Lower lobe of right lung (tissue), 2 donors: ENCODE results near the gene FIG4. TPM values are rescaled to one million over a fixed set of nuclear protein-coding genes. Genes with fewer than 3 reads are reported as not detected.
"Not testable (repeated sequence)": the region's sequence is repeated elsewhere in the genome, so short reads cannot be mapped to it uniquely, and the experiment has no call there.

Source experiments
- ATAC-seq, 2 donors: fragments of 200-7000 bp; cut with Tn5 transposase; one replicate each; pipeline ENCODE4 v1.9.1; 2020 to 2022; ENCODE audit warnings: mild to moderate bottlenecking in 2 of 2, moderate library complexity in 2 of 2
- DNase-seq: peaks from one replicate; pipeline ENCODE4 v3.0.0-alpha.2; 2020
- H3K27ac ChIP-seq: fragments of 200-600 bp; one replicate; pipeline ENCODE4 v1.8.0; 2022
- H3K27me3 ChIP-seq: fragments of 200-600 bp; one replicate; pipeline ENCODE4 v1.8.0; 2022; ENCODE audit warnings: low read depth
- H3K36me3 ChIP-seq: fragments of 200-600 bp; one replicate; pipeline ENCODE4 v1.8.0; 2022; ENCODE audit warnings: mild to moderate bottlenecking
- H3K4me1 ChIP-seq: fragments of 200-600 bp; one replicate; pipeline ENCODE4 v1.8.0; 2022
- H3K4me3 ChIP-seq: fragments of 200-600 bp; one replicate; pipeline ENCODE4 v1.8.0; 2022; ENCODE audit warnings: mild to moderate bottlenecking
- H3K9me3 ChIP-seq: fragments of 200-600 bp; one replicate; pipeline ENCODE4 v1.8.0; 2022
- CTCF ChIP-seq: fragments of 200-600 bp; IDR thresholded peaks from one replicate; pipeline ENCODE4 v1.8.0; 2022; ENCODE audit warnings: antibody characterized with exemption, mild to moderate bottlenecking
- intact Hi-C: fragments of 100-400 bp; cut with DNase I; formaldehyde crosslinking; loops from one replicate; pipeline ENCODE4 v1.11.0; 2022
- total RNA-seq: library from RNA; stranded (reverse); fragmentation: NEBNext Ultra II Directional; extraction: Animal tissue kit (Norgen Biotek cat#: 25700); gene quantifications from one replicate; pipeline ENCODE4 v1.2.1, GENCODE V29; 2021
- donor health status: DM: no; HTN: yes; CAD: no; lungs with severe emphysema.

FIG4 gene
- total RNA-seq, 1 donor from 2014 or later = 44.5 TPM

- DNase-seq (no peak), ATAC-seq (no peak)
- intact Hi-C loops = no loop called here
- Histone ChIP-seq H3K27me3 (no peaks in the 10 kb centered on the region), H3K36me3 (no peaks in the 10 kb centered on the region), H3K4me1 (no peaks in the 10 kb centered on the region), H3K27ac (no peak overlapping the region), H3K9me3 (no peaks in the 10 kb centered on the region), H3K4me3 (no peak overlapping the region)
- no peak for TF ChIP-seq CTCF
Observed at GRCh38 chr6:109867009-109867969, 176.2 kb downstream of the FIG4 start.

- Histone ChIP-seq H3K27ac (no peak overlapping the region), H3K4me3 (no peak overlapping the region), H3K4me1 (peaks cover 6% of the 10 kb centered on the region), H3K36me3 (no peaks in the 10 kb centered on the region), H3K27me3 (no peaks in the 10 kb centered on the region), H3K9me3 (no peaks in the 10 kb centered on the region)
- ATAC-seq = no peak
- TF ChIP-seq CTCF = no peak
- DNase-seq = no peak
- intact Hi-C loops = no loop called here
Observed at GRCh38 chr6:109867970-109868358, 176.9 kb downstream of the FIG4 start.

- H3K4me1 ChIP-seq = peaks cover 11% of the 10 kb centered on the region
- DNase-seq, H3K9me3 ChIP-seq, H3K4me3 ChIP-seq, H3K27ac ChIP-seq, H3K36me3 ChIP-seq, ATAC-seq, intact Hi-C loops, H3K27me3 ChIP-seq: not testable (repeated sequence)
Observed at GRCh38 chr6:109869398-109870088, 178.4 kb downstream of the FIG4 start.

GRCh38 chr6:109870089-109870410 lies 179.0 kb downstream of the FIG4 start:
- H3K4me1 ChIP-seq = peaks cover 11% of the 10 kb centered on the region
- no peak overlapping the region for H3K4me3 ChIP-seq
- no peak for TF ChIP-seq CTCF
- no peaks in the 10 kb centered on the region for H3K27me3 ChIP-seq
- no peak for DNase-seq
- H3K36me3 ChIP-seq = no peaks in the 10 kb centered on the region
- no peaks in the 10 kb centered on the region for H3K9me3 ChIP-seq
- no peak overlapping the region for H3K27ac ChIP-seq
- intact Hi-C loops = no loop called here
- ATAC-seq = no peak

- no peak overlapping the region for H3K27ac ChIP-seq
- no peaks in the 10 kb centered on the region for H3K27me3 ChIP-seq
- ATAC-seq (no peak), DNase-seq (no peak)
- no peaks in the 10 kb centered on the region for H3K9me3 ChIP-seq
- no peak for TF ChIP-seq CTCF
- peaks cover 11% of the 10 kb centered on the region for H3K4me1 ChIP-seq
- intact Hi-C loops = no loop called here
- H3K4me3 ChIP-seq = no peak overlapping the region
- H3K36me3 ChIP-seq = no peaks in the 10 kb centered on the region
Observed at GRCh38 chr6:109872549-109872948, 181.5 kb downstream of the FIG4 start.

GRCh38 chr6:109872968-109873545 lies 182.0 kb downstream of the FIG4 start:
- ATAC-seq = peak in 1 of 2 donors; percentile 64
- no peaks in the 10 kb centered on the region for H3K27me3 ChIP-seq
- no peak for TF ChIP-seq CTCF
- H3K9me3 ChIP-seq = no peaks in the 10 kb centered on the region
- H3K4me3 ChIP-seq = no peak overlapping the region
- H3K27ac ChIP-seq = no peak overlapping the region
- peaks cover 11% of the 10 kb centered on the region for H3K4me1 ChIP-seq
- peak; percentile 50 for DNase-seq
- intact Hi-C loops = no loop called here
- no peaks in the 10 kb centered on the region for H3K36me3 ChIP-seq
